ENCODE results near the gene SYT2.

The SYT2 gene

DNA sequence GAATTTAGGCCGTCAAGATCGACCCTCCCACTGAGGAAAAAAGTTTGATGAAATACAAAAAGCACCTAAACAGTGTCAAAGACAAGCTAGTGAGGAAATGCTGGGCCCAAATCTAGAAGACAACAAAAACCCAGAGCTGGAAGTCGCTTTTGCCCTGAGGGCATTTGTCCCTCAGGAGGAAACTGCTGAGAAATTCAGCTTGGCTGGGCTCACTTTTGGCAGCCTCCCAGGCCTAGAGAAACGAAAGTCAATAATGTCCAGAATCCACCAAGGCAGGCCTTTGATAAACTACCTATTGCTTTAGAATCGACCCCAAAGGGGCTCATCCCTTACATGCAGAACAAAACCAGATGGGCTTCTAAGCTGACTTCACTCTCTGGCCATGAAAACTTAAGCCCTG is 38.9 kb downstream of the SYT2 start:
- DNase-seq, result no peak

DNA sequence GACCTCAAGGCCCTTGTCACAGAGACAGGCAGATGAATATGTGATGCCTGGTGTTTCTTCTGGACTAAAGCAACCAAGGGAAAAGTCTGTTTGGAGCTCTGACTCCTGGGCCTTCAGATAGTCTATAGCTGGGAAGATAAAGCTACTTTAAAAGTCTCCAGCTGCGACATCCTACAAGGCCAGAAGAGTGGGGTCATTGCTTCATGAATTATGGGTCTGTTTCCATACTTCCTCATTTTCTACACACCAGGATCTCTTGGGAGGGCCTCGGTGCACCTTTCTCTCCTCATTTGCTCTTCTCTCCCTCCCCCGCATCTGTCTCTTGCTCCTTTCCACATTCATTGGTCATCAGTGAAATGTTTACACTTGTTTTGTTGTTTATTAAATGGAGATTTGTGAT is 44.8 kb downstream of the SYT2 start:
- DNase-seq, result no peak

DNA sequence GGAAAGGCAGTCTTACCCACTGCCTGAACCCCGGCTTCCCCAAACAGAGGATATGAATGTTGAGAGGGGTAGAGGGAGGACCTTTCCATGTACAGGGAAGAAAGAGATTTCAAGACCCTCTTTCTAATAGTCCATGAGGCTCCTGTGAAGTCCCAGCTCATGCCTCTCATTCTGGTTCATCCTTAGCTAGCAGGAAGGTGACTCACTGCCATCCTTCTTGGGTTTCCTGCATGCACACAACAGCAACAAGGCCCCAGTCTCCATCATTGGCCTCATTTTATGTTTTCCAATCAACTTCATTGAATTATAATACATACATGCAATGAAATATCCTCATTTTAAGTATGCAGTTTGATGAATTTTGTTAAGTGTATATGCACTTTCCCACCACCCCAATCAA is 46.2 kb downstream of the SYT2 start:
- no peak for DNase-seq

DNA sequence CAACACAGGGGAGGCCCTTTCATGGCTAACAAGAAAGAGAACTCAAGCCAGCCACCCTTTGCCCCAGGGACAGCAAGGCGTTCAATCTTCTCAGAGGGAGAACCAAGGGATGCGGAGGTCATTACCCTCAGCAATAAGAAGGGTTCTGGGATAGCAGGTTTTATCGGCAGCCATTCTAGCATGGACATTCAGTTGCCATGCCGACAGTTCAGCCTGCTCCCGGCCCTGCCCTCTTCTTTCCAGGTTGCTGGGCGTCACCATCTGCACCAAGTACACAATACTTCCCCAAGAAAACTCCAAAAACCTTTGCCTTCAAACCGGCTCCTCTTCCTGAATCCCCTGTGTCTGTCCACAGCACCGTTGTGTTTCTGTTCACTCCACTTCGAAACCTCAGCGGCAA is 47.1 kb downstream of the SYT2 start:
- no peak for DNase-seq

DNA sequence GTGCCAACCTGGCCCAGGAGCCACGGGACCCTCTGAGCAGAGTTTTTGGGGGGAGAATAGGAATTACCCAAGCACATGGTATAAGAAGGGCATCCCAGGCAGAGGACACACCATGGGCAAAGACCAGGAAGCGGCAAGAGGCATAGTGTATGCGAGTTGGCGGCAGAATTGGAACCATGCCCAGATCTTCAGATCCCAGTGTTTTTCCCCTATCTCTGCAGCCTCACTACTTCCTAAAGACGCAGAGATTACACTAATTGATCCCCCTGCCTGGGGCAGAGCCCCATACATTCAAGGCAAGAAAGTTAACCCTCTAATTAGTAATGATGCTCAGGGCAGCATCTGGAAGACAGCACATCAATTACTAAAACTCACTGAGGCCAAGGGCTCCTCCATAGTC is 48.2 kb downstream of the SYT2 start:
- DNase-seq, result no peak

DNA sequence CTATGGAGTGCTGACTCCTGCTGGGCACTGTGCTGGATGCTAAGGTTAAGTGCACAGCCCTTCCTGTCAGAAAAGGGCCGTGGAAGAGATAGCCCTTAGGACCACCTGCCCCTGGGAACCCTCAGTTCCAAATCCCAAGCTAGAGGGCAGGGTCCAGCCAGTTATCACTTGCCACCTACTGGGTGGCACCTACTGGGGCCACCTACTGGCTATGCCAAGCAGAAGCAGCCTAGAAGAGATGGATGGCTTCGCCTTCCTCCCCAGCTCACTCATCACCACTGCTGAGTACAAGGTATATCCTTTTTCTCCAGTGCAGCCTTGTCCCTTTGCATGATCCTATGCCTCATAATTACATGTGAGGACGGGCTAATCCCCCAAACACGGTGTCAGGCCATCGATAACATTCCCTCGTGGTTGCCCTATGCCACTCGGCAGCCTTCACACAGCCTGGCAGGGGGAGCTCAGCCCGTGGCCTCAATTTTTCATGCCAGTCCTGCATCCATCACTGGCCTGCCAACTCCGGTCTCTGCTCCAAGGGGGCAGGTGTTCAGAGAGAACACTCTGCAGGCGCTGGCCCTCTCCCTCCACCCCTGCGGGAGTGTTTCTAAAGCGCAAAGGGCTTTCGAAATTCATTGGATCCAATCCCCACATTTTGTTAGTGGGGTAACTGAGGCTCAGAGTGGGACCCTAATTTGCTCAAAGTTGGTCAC is 49.0 kb downstream of the SYT2 start:
- no peak for DNase-seq

DNA sequence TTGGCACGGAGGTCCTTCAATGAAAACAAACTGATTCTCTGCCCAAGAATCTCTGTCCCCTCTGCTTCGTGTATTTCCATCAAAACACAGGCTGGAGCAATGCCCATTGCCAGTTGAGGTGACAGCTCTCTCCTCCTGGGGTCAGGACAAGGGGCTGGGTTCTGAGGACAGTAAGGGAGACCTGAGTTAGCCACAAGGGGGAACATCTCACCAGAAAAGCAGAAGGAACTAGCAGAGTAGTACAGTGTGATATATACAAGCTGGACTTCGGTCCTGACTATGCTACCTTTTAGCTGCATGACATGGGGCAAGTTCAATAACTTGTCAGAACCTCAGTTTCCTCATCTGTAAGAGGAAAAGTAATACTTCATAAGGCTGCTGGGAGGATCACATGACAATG is 50.3 kb downstream of the SYT2 start:
- no peak for DNase-seq

DNA sequence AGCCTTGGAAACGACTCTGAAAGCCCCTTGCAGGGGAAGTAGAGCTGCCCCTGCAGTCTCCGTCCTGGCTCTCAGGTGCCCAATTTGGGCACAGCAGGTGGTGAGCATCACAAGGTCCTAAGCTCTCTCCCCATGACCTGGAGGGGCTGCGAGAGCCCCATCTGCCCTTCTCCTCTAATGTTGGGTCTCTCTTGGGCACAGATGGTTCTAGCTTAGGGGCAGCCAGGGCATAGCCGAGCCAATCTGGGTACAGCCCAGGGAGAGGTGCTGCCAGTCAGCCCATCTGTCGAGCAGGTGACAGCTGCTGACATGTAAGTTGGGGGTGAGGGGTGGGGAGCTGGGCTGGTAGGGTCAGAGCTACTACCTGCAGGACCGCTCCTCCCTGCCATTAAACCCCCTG is 50.7 kb downstream of the SYT2 start:
- no peak for DNase-seq

DNA sequence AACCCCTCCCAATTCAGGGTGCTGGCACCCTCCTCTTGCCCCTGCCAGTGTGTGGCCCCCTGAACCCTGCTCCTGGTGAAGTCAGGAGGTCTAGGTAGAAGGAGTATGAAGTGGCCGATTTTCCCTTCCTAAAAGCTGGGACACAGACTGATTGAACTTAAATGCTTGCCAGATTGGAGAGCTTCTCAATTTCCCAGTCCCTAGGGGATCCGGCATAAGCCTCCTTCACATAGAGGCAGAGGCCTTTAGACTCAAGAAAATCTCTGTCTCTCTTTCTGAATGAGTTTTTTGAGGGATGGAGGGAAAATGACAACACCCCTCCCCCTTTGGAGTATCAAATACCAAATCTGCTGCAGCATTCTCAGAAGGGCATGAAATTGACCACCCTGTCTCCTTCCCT is 51.5 kb downstream of the SYT2 start:
- no peak for DNase-seq

DNA sequence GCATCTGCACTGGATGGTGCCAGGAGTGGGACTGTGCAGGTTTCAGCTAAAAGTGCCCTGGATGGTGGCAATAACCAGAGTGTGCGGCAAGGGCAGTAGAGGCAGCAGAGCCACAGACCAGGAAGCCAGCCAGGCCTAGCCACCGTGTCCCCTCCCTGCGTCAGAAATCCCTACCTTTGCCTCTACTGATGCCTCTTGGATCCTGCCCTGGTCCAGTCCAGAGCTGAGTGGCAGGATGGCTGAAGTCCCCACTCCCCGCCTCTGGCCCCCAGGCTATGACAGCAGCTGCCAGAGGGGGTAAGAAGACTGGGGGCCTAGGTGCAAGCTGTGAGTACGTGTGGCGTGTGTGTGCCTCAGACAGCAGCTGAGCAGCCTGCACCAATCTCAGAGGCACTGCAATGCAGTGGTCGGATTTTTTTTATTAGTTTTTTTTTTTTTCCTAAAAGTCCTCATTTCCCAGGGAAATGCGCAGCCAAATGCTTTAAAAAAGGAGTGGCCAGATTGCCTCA is 51.9 kb downstream of the SYT2 start:
- no peak for DNase-seq

DNA sequence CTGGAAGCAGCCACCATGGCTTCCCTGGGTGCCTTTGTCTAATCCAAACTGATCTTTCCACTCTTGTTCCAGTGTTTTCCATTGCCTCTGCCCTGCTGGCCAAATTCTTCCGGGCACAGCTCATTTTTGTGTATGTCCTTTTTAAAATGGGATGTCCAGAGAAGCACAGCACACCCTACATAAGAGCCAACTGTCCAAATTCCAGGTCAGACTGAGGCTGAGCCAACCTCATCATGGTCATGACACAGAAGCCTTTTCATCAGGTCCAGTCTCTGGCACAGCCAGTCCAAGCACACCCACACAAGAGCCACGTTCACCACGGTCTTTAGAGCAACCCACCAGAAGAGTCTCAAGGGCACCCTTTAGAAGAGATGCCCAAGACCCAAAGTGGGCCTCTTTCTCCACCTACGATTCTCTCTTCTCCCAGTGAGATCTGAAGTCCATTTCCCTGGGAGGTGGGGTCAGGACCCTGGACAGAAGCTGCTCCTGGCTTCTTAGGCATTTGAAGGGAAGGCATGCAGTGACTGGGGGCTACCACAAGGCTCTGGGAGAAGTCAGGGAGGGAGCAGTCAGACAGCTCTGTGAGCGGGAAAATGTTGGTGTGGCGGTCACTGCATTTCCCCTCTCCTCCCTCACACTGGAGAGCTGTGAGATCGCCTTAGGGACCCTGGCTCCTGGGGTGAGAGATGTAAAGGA is 53.2 kb downstream of the SYT2 start:
- no peak for DNase-seq

DNA sequence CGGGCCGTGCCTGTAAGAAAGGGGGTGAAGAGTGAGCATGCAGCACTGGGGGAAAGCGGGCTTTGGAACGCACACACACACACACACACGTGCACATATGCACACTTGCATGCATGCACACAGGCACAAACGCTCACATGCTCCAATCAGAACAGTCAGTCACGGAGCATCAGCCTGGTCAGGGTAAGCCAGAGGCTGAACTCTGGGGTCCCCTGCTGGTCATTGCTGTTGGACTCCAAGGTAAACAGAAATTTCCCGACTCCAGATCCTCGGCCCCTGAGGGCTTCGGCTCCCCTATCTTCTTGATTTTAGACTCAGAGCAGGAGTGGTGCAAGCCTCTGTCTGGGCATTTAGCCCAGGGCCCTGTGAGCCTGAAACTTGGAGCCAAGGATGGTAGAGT is 54.2 kb downstream of the SYT2 start:
- DNase-seq, result no peak

DNA sequence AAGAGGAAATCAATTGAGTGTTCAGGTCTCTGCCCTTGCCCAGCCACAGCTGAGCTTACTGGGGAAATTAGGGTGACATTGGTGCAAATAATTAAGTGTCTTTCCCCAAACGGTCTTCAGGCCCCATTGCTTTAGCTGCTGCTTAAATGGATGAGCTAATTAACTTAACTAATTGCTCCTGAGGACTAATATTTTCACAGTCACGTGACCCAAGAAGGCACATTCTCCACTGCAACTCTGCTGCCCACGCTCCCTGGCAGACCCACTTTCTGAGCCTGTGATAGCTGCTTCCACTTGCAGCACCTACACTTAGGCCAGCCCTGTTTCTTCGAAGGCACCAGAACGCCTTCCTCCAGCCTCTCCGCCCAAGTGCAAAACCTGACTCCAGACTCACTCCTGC is 56.2 kb downstream of the SYT2 start:
- no peak for DNase-seq

DNA sequence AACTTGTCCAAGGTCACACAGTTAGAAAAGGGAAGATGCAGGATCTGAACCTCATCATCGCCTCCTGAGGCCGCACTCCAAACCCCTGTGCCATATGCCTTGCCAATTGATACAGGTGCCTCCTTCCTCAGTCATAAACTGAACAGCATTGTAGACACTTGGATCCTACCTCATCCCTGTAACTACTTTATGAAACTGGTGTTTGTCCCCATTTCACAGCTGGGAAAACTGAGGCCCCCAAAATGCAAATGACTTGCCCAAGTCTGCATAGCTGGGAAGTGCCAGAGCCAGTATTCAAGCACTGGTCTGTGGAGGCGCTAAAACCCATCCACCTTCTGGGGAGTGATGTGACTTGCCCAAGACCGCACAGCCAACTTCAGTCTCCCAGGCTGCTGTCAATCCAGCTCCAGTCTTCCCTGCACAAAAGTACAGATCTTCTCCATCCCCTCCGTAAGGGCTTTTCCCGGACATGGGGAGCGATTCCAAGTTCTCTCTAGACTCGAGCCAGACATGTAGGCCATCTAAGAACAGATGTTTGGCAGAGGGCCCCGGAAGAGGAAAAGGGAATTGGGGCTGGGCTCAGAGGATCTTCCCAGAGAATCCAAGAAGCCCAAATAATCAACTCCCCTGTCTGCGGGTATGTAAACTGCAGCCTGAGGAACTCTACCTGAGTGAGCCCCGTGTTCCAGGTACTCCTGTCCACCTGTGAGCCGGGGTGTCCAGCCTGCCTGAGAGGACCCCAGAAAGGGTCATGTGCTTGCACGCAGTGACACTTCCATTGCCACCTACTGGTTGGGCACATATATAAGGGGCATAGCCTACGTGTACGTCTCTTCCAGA is 60.5 kb downstream of the SYT2 start:
- DNase-seq, result no peak

DNA sequence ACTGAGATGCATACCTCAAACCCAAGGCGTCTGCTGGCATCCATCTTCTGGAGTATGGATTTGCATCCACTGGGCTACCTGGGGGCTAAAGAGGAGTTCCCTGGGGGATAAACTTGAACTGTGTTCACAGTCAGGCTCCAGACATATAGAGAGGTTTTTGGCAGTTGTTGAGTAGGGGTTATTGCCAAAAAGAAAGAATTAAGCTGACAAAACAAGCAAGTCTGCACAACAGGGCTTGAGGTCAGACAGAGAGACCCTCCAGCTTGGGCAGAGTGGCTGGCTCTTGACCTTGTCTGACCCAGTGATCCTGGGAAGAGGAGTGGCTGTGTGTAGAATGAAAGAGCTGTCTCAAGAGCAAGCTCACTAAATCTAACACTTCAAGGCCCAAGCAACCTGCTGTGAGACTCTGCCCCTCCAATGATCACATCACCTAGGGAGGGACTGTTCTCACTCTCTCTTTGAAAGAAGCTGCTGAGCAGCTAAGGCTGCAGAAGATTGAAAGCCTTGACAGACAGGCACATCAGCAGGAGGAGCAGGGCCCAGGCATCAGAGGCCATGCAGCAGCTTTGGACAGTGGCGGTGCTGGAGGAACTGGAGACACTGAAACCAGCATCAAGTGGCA is 61.5 kb downstream of the SYT2 start:
- DNase-seq, result no peak

DNA sequence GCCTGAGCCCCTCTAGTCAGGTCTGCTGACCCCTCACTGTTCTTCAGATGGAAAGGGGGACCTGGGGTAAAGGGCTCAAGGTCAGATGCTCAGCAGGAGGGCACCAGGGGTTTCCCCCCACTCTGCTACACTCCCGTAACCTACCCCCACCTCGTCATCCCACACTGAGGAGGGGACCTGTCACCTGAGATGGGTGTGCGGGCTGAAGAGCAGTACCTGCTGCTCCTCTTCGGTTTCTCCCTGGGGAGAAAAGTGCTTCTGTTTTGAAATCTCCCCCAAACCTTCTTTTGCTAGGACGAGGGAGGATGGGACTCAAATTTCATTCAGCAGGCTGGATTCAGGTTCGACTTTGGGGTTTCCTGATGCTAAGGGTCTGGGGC is 65.2 kb downstream of the SYT2 start:
- DNase-seq, result no peak

DNA sequence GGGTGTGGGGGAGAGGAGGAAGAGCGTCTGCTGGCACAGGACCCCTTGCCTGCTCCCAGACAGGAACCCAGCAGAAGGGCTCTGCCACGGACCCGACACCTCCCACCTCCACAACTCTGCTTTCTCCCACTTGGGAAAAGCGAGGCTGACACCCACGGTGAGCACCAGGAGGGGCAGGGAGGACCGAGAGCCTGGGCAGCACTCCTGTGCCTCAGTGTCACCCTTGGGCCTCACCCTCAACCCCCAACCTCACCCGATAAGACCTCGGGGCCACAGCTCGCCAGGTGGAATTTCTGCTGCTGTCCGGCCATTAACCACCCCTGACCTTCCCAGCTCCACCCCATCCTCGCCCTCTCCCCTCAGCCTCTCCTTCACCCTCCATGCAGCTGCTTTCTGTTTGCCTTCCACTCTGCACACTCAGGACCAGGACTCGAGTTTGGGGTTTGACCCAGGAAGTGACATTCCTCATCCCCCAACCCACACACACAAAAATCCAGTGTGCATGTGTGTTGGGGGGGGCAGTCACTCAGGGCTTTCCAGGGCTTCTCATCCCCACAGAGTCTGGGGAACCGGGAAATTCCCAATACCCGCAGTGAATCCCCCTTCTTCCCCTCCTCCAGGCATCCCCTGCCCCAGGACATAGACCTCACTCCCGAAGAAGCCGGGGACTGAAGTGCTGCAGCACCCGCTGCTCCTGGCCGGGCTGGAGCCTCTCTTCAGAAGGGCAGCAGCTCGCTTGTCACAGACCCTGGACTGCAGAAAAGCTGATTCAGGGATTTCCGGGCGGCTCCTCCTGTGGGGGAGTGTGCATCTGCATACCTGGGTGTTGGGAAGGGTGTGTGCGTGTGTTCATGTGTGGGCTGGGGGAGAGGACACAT is 65.8 kb downstream of the SYT2 start:
- DNase-seq, result no peak

DNA sequence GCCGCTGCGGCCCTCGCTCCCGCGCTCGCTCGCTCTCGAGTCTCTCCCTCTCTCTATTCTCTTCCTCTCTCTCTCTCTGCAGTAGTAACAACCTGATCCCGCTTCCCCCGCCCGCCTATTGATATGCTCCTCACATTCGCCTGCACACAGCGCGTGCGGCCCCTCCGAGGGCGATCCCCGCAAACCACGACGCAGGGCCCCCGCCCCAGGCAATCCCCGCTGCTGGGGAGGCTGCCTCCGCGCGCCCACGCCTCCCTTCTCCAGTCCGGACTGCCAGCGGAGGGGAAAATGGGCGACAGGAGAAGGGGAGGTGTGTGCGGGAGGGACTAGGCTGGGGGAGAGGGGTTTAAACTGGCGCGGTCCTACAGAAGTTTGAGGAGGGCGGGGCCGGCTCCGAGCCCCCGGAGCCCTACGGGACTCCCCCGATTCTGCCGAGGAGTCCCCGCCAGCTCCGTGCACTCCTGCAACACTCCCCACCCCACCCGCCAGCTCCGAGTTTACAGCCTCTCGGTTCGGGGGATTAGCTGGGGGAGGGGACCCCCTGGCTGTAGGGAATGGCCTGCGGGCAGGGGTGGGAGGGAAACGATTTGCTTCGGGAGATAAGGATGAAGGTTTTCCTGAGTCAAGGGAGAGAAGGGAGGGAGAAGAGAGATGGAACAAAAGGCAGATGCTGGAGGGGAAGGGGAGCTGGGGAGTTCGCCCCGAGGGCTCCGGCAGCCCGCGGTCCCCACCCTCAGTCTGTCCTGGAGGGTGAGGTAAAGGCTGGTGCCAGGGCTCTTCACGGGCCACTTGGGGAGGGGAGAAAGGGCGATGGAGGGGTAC is 66.6 kb downstream of the SYT2 start:
- DNase-seq, result no peak

DNA sequence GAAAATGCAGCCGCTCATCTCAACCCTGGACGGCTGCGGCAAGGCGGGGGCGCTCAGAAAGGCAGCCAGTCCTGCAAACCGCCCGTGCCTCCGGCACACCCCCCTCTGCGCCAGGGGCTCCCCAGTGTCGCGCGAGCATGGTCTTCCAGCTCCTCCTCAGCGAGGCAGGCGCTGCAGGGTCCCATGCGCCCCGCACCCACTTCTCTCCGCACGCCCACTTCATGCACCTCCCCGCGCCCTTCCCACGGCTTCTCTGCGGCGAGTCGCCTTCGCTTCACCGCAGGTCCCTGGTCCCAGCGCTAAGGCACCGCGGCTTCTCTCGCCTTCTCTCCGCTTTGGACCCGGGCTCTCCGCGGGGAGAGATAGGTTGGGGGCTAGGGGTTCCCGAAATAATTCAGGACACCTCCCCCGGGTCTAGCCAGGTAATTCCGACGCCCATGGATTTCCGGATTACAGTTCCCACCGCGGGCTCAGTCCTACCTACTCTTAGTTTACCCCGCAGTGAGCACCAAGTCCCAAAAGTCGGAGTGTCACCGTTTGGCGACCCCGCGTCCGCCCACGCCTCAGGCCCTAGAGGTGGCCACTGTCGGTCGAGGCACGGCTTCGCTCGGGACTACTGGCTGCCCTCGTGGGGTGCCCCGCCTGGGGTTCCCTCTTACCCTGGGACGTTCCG is 67.5 kb downstream of the SYT2 start:
- DNase-seq, result no peak

DNA sequence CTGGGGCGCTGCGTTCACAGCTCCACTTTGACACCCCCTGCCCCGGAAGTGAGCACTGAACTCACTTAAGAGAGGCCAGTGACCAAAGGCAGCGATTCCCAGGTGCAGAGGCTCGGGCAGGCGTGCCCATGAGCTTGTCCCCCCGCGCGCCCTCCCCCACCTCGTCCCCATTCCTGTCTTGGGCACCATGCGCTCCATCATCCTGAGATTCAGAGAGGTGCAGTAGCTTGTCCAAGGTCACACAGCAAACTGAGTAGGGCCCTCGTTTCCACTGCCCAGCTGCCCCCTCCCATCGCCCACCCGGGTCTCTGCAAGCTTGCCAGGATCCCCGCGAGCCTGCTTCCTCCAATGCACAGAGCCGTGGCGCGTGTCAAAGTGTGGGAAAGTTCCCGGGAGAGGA is 68.0 kb downstream of the SYT2 start:
- DNase-seq, result no peak

DNA sequence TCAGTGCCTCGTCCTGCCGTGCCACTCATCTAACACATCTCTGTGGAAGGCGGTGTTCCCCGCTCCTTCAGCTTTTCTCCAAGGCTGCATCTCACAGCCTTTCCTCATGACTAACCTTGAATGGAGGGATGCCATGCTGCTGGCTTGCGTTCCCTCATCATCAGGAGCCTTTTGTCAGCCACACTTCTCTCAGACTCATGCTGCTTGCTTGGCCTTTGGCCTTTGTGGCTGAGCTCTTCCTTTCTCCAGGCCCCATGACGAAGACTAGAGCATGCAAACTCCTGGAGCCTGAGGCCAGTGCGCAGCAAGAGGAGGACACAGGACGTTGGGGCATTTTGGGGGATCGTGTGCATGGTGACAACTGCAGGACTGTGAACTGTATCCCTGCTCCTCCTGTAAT is 70.8 kb downstream of the SYT2 start:
- no peak for DNase-seq

Data from activated naive CD4-positive, alpha-beta T cell (primary cell).